GM18861 (cell line): Measurements from ENCODE around the gene TADA3.
"Not testable (repeated sequence)": the region's sequence is repeated elsewhere in the genome, so short reads cannot be mapped to it uniquely, and the experiment has no call there.

ENCODE experiments used
- ATAC-seq: cut with Tn5 transposase; IDR thresholded peaks from one replicate; pipeline ENCODE4 v1.9.1; 2021; ENCODE audit not compliant: unreplicated experiment

The TADA3 gene

GRCh38 chr3:9784965-9785364 lies 7.3 kb downstream of the TADA3 start:
- ATAC-seq: no peak

- ATAC-seq: no peak
Measured at GRCh38 chr3:9783954-9784353, 8.3 kb downstream of the TADA3 start.

GRCh38 chr3:9782770-9783169 lies 9.5 kb downstream of the TADA3 start:
- no peak for ATAC-seq

- no peak for ATAC-seq
Measured at GRCh38 chr3:9781978-9782603, 10.2 kb downstream of the TADA3 start.

- ATAC-seq: no peak
Measured at GRCh38 chr3:9781551-9781950, 10.7 kb downstream of the TADA3 start.

GRCh38 chr3:9780910-9781309 lies 11.4 kb downstream of the TADA3 start:
- no peak for ATAC-seq

GRCh38 chr3:9780458-9780812 lies 11.8 kb downstream of the TADA3 start:
- no peak for ATAC-seq

GRCh38 chr3:9779721-9780457 lies 12.4 kb downstream of the TADA3 start:
- ATAC-seq: peak; percentile 69

- no peak for ATAC-seq
Measured at GRCh38 chr3:9779075-9779593, 13.1 kb downstream of the TADA3 start.

GRCh38 chr3:9778143-9779074 lies 13.9 kb downstream of the TADA3 start:
- ATAC-seq: no peak

- no peak for ATAC-seq
Measured at GRCh38 chr3:9777694-9778021, 14.6 kb downstream of the TADA3 start.

GRCh38 chr3:9776896-9777693 lies 15.2 kb downstream of the TADA3 start:
- no peak for ATAC-seq

- not testable (repeated sequence) for ATAC-seq
Measured at GRCh38 chr3:9771007-9771406, 21.3 kb downstream of the TADA3 start.

GRCh38 chr3:9770276-9770812 lies 21.9 kb downstream of the TADA3 start:
- no peak for ATAC-seq

GRCh38 chr3:9769426-9770275 lies 22.6 kb downstream of the TADA3 start, which contains the start of gene CAMK1:
TSS of gene CAMK1 (minus strand) at chr3:9769947. CDS start at chr3:9767749, 2,198 bp downstream.
- ATAC-seq: no peak

- no peak for ATAC-seq
Measured at GRCh38 chr3:9769012-9769411, 23.3 kb downstream of the TADA3 start.

GRCh38 chr3:9768141-9768775 lies 24.0 kb downstream of the TADA3 start:
- ATAC-seq: no peak

- no peak for ATAC-seq
Measured at GRCh38 chr3:9767418-9767817, 24.9 kb downstream of the TADA3 start.

- no peak for ATAC-seq
Measured at GRCh38 chr3:9765865-9766264, 26.4 kb downstream of the TADA3 start.
